Karpas-422 (cell line): ENCODE data around the gene CHMP4B. TPM values are rescaled to one million over a fixed set of nuclear protein-coding genes. Genes with fewer than 3 reads are reported as not detected.
A peak's percentile ranks its signal among the peaks of the same experiment; 100 is the strongest.

Experiments
- DNase-seq: peaks from one replicate; pipeline ENCODE4 v3.0.0-alpha.2; 2015
- H2AFZ ChIP-seq: fragments of 200-600 bp; sonication (generic); 2 replicates; pipeline ENCODE4 v1.6.1; 2014; ENCODE audit warnings: antibody characterized with exemption, low read length, mixed read lengths
- H3K27ac ChIP-seq: fragments of 200-600 bp; sonication (generic); 2 replicates; pipeline ENCODE4 v1.5.1; 2014; ENCODE audit warnings: mild to moderate bottlenecking, low read length, moderate library complexity
- H3K27me3 ChIP-seq: fragments of 200-600 bp; sonication (generic); 2 replicates; pipeline ENCODE4 v1.6.1; 2014; ENCODE audit warnings: low read length, mixed read lengths
- H3K36me3 ChIP-seq: fragments of 200-600 bp; sonication (generic); 2 replicates; pipeline ENCODE4 v1.6.1; 2014; ENCODE audit warnings: low read length, mixed read lengths; ENCODE audit not compliant: insufficient read depth
- H3K4me1 ChIP-seq: fragments of 200-600 bp; sonication (generic); 2 replicates; pipeline ENCODE4 v1.6.1; 2014; ENCODE audit warnings: mild to moderate bottlenecking, low read length, mixed read lengths
- H3K4me2 ChIP-seq: fragments of 200-600 bp; sonication (generic); 2 replicates; pipeline ENCODE4 v1.6.1; 2014; ENCODE audit warnings: low read length, low read depth, mild to moderate bottlenecking; ENCODE audit not compliant: poor library complexity, severe bottlenecking
- H3K4me3 ChIP-seq: fragments of 200-600 bp; sonication (generic); 2 replicates; pipeline ENCODE4 v1.5.1; 2014; ENCODE audit warnings: mild to moderate bottlenecking, antibody characterized with exemption, low read length, mixed read lengths
- H3K79me2 ChIP-seq: fragments of 200-600 bp; sonication (generic); 2 replicates; pipeline ENCODE4 v1.6.1; 2014; ENCODE audit warnings: mild to moderate bottlenecking, low read length, mixed read lengths
- H3K9ac ChIP-seq: fragments of 200-600 bp; sonication (generic); 2 replicates; pipeline ENCODE4 v1.6.0; 2014; ENCODE audit warnings: low read length
- H3K9me2 ChIP-seq: fragments of 200-600 bp; sonication (generic), shearing (Covaris generic); replicated peaks from 2 replicates; pipeline ENCODE4 v1.6.0; 2014; ENCODE audit warnings: mild to moderate bottlenecking, low read length, moderate library complexity; ENCODE audit not compliant: insufficient read depth
- H3K9me3 ChIP-seq: fragments of 300-700, 200-600 bp; sonication (generic); 2 replicates; pipeline ENCODE4 v1.6.1; 2014; ENCODE audit warnings: low read length, mixed read lengths
- H4K20me1 ChIP-seq: fragments of 200-600 bp; sonication (generic); 2 replicates; pipeline ENCODE4 v1.6.1; 2014; ENCODE audit warnings: mild to moderate bottlenecking, antibody characterized with exemption, low read length, low read depth; ENCODE audit not compliant: insufficient read depth
- total RNA-seq: library from RNA; depleted of rRNA; stranded (reverse); fragments of >200 nt; shearing (Covaris generic); gene quantifications from 2 replicates; pipeline ENCODE4 v1.2.3, GENCODE V29; 2014; ENCODE audit warnings: low replicate concordance

CHMP4B gene
- total RNA-seq, 1 experiment from 2014 or later: 33.8 TPM

- Histone ChIP-seq H4K20me1 (peaks cover 36% of the 10 kb centered on the region), H3K4me1 (peaks cover 62% of the 10 kb centered on the region), H3K9me3 (no peaks in the 10 kb centered on the region), H3K9me2 (no peaks in the 10 kb centered on the region), H3K36me3 (no peaks in the 10 kb centered on the region; the same call in 1 of the 2 replicates), H3K4me3 (no peak overlapping the region), H3K79me2 (peaks cover 98% of the 10 kb centered on the region), H3K27ac (no peak overlapping the region), H2AFZ (no peak overlapping the region), H3K27me3 (no peaks in the 10 kb centered on the region), H3K4me2 (no peak overlapping the region), H3K9ac (no peak overlapping the region)
- DNase-seq: no peak
Measured at GRCh38 chr20:33817411-33817810, 6.3 kb downstream of the CHMP4B start.

- Histone ChIP-seq H3K27ac (peak overlapping the region; percentile 2; the same call in 1 of the 2 replicates), H4K20me1 (peaks cover 48% of the 10 kb centered on the region), H3K27me3 (no peaks in the 10 kb centered on the region), H3K4me1 (peaks cover 48% of the 10 kb centered on the region), H3K36me3 (no peaks in the 10 kb centered on the region; the same call in 1 of the 2 replicates), H3K4me3 (no peak overlapping the region), H2AFZ (no peak overlapping the region), H3K9ac (no peak overlapping the region), H3K79me2 (peaks cover 97% of the 10 kb centered on the region), H3K9me3 (no peaks in the 10 kb centered on the region), H3K4me2 (no peak overlapping the region), H3K9me2 (no peaks in the 10 kb centered on the region)
- DNase-seq: no peak
Measured at GRCh38 chr20:33819456-33819855, 8.3 kb downstream of the CHMP4B start.

GRCh38 chr20:33820362-33820761 lies 9.2 kb downstream of the CHMP4B start:
- Histone ChIP-seq H3K36me3 (no peaks in the 10 kb centered on the region; the same call in 1 of the 2 replicates), H4K20me1 (peaks cover 49% of the 10 kb centered on the region), H3K9me2 (no peaks in the 10 kb centered on the region), H3K79me2 (peaks cover 97% of the 10 kb centered on the region), H3K9ac (no peak overlapping the region), H3K9me3 (no peaks in the 10 kb centered on the region), H3K4me1 (peaks cover 48% of the 10 kb centered on the region), H2AFZ (no peak overlapping the region), H3K4me3 (no peak overlapping the region), H3K27ac (no peak overlapping the region), H3K27me3 (no peaks in the 10 kb centered on the region), H3K4me2 (no peak overlapping the region)
- DNase-seq: no peak

GRCh38 chr20:33821270-33821836 lies 10.2 kb downstream of the CHMP4B start:
- Histone ChIP-seq H3K9ac (no peak overlapping the region), H3K4me1 (peaks cover 44% of the 10 kb centered on the region), H3K4me2 (no peak overlapping the region), H2AFZ (no peak overlapping the region), H3K9me2 (no peaks in the 10 kb centered on the region), H3K79me2 (peaks cover 97% of the 10 kb centered on the region), H3K27me3 (no peaks in the 10 kb centered on the region), H3K9me3 (no peaks in the 10 kb centered on the region), H3K36me3 (no peaks in the 10 kb centered on the region), H4K20me1 (peaks cover 41% of the 10 kb centered on the region), H3K4me3 (no peak overlapping the region), H3K27ac (no peak overlapping the region)
- no peak for DNase-seq

- H3K9ac ChIP-seq: no peak overlapping the region
- H3K79me2 ChIP-seq: peaks cover 97% of the 10 kb centered on the region
- H4K20me1 ChIP-seq: peaks cover 42% of the 10 kb centered on the region
- no peaks in the 10 kb centered on the region for H3K9me2 ChIP-seq
- H3K4me3 ChIP-seq: no peak overlapping the region
- no peaks in the 10 kb centered on the region for H3K27me3 ChIP-seq
- H3K9me3 ChIP-seq: no peaks in the 10 kb centered on the region
- no peak overlapping the region for H3K4me2 ChIP-seq
- no peak for DNase-seq
- H3K36me3 ChIP-seq: no peaks in the 10 kb centered on the region
- H2AFZ ChIP-seq: no peak overlapping the region
- peaks cover 44% of the 10 kb centered on the region for H3K4me1 ChIP-seq
- no peak overlapping the region for H3K27ac ChIP-seq
Measured at GRCh38 chr20:33822423-33822822, 11.3 kb downstream of the CHMP4B start.

- Histone ChIP-seq H3K36me3 (no peaks in the 10 kb centered on the region), H3K9me3 (no peaks in the 10 kb centered on the region), H3K27ac (no peak overlapping the region), H3K79me2 (peaks cover 97% of the 10 kb centered on the region), H3K4me2 (no peak overlapping the region), H3K27me3 (no peaks in the 10 kb centered on the region), H3K9me2 (no peaks in the 10 kb centered on the region), H2AFZ (no peak overlapping the region), H3K9ac (no peak overlapping the region), H3K4me1 (peaks cover 44% of the 10 kb centered on the region), H4K20me1 (peaks cover 38% of the 10 kb centered on the region), H3K4me3 (no peak overlapping the region)
- DNase-seq: no peak
Measured at GRCh38 chr20:33822991-33823390, 11.8 kb downstream of the CHMP4B start.

GRCh38 chr20:33824852-33825251 lies 13.7 kb downstream of the CHMP4B start:
- H3K9me2 ChIP-seq: no peaks in the 10 kb centered on the region
- H2AFZ ChIP-seq: no peak overlapping the region
- peaks cover 97% of the 10 kb centered on the region for H3K79me2 ChIP-seq
- H3K4me3 ChIP-seq: no peak overlapping the region
- no peak overlapping the region for H3K4me2 ChIP-seq
- no peak for DNase-seq
- no peaks in the 10 kb centered on the region for H3K36me3 ChIP-seq
- peaks cover 40% of the 10 kb centered on the region for H3K4me1 ChIP-seq
- H3K27me3 ChIP-seq: no peaks in the 10 kb centered on the region
- H3K9ac ChIP-seq: no peak overlapping the region
- H3K9me3 ChIP-seq: no peaks in the 10 kb centered on the region
- H4K20me1 ChIP-seq: peaks cover 37% of the 10 kb centered on the region; the same call in 1 of the 2 replicates
- H3K27ac ChIP-seq: no peak overlapping the region

- Histone ChIP-seq H3K4me3 (no peak overlapping the region), H3K27ac (no peak overlapping the region), H3K9me2 (no peaks in the 10 kb centered on the region), H2AFZ (no peak overlapping the region), H3K9ac (no peak overlapping the region), H3K4me2 (no peak overlapping the region), H3K27me3 (no peaks in the 10 kb centered on the region), H3K9me3 (no peaks in the 10 kb centered on the region), H4K20me1 (peaks cover 33% of the 10 kb centered on the region; the same call in 1 of the 2 replicates), H3K36me3 (no peaks in the 10 kb centered on the region), H3K4me1 (peaks cover 36% of the 10 kb centered on the region), H3K79me2 (peaks cover 97% of the 10 kb centered on the region)
- DNase-seq: no peak
Measured at GRCh38 chr20:33825340-33826269, 14.5 kb downstream of the CHMP4B start.
